ENCODE data around the gene PSIP1.
"Not testable (repeated sequence)": the region's sequence is repeated elsewhere in the genome, so short reads cannot be mapped to it uniquely, and the experiment has no call there.

Gene PSIP1

DNA sequence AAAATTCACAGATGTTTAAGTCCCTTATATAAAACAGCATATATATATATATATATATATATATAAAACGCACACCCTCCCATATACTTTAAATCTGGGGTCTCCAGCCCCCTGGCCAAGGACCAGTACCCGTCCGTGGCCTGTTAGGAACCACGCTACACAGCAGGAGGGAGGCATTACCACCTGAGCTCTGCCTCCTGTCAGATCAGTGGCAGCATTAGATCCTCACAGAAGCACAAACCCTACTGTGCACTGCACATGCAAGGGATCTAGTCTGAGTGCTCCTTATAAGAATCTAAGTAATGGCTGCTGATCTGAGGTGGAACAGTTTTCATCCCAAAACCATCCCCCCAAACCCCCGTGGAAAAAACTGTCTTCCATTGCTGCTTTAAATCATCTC lies 9.0 kb downstream of the PSIP1 start:
- DNase-seq (ENCODE audit: low spot score): no peak

DNA sequence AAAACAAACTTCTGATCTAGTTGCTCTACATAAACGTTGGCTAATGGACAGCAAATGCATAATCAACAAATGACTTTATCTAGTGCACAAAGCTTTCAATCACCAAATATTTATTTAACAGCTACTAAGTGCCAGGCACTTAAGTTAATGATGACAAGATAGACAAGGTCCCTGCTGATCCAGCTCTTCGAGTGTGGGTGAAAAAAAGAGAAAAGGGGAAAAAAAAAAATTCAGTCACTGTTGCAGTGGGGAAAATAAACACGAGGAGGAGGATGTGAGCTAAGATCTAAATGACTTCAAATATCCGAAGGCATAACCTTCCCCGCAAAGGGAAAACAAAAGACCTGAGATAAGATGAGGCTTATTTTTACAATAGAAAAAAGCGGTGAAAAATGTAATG lies 9.6 kb downstream of the PSIP1 start:
- DNase-seq (ENCODE audit: low spot score): no peak

DNA sequence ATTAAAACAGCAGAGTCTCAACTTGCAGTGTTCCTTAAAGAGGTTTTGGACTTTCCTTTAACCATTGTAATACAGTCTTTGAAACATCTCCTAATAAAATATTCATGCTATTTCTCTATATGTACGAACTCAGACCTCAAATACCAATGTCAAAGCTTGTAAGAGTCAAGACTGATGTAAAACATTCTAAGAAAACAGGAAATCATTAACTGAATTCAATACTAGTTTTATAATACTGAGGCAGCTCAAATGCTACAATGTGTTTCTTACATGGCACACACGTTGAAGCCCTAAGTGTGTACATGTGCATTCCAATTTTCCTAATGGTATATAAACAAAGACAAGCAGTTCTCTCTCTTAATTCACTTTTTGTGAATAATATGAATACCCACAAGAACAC lies 11.6 kb downstream of the PSIP1 start:
- no peak for DNase-seq (ENCODE audit: low spot score)

DNA sequence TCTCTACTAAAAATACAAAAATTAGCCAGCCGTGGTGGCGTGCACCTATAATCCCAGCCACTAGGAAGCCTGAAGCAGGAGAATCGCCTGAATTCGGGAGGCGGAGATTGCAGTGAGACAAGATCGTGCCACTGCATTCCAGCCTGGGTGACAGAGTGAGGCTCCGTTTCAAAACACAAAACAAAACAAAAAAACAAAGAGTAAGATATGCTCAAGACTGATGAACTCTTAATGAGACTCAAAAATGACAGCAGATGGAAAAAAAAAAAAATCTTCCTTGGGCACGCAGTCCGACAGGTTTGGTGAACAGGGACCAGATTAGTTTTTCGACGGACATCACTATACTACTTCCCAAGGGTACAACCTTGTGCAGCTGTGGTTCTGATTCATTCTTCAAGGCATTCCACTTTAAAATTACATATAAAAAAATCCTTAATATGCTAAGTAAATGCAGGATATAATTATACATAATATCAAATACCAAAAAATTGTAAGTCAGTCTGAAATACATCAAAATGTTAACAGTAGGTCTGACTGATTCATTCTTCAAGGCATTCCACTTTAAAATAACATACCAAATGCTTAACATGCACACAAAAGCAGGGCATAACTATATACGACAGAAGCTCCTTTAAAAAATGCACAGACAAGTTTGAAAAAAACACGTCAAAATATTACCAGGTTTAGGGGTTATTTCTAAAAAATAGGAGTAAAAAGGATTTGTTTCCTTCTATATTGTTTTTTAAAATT lies 12.3 kb downstream of the PSIP1 start:
- DNase-seq (ENCODE audit: low spot score): no peak

DNA sequence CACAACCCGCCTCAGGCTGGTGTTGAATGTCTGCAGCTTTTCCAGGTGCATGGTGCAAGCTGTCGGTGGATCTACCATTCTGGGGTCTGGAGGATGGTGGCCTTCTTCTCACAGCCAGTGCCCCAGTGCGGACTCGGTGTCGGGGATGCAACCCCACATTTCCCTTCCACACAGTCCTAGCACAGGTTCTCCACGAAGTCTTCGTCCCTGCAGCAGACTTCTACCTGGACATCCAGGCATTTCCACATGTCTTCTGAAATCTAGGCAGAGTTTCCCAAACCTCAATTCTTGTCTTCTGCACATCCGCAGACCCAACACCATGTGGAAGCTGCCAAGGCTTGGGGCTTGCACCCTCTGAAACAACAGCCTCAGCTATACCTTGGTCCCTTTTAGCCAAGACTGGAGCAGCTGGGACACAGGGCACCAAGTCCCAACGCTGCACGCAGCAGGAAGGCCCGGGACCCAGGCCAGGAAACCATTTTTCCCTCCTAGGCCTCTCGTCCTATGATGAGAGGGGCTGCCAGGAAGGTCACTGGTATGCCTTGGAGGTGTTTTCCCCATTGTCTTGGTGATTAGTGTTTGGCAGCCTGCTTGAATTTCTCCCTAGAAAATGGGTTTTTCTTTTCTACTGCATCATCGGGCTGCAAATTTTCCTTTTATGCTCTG lies 18.2 kb downstream of the PSIP1 start:
- no peak for DNase-seq (ENCODE audit: low spot score)

DNA sequence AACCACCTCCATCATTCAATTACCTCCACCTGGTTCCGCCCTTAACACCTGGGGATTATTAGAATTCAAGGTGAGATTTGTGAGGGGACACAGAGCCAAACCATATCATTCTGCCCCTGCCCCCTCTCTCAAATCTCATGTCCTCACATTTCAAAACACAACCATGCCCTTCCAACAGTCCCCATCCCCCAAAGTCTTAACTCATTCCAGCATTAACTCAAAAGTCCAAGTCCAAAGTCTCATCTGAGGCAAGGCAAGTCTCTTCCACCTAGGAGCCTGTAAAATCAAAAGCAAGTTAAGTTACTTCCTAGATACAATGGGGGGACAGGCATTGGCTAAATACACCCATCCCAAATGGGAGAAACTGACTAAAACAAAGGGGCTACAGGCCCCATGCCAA lies 18.8 kb downstream of the PSIP1 start:
- no peak for DNase-seq (ENCODE audit: low spot score)

DNA sequence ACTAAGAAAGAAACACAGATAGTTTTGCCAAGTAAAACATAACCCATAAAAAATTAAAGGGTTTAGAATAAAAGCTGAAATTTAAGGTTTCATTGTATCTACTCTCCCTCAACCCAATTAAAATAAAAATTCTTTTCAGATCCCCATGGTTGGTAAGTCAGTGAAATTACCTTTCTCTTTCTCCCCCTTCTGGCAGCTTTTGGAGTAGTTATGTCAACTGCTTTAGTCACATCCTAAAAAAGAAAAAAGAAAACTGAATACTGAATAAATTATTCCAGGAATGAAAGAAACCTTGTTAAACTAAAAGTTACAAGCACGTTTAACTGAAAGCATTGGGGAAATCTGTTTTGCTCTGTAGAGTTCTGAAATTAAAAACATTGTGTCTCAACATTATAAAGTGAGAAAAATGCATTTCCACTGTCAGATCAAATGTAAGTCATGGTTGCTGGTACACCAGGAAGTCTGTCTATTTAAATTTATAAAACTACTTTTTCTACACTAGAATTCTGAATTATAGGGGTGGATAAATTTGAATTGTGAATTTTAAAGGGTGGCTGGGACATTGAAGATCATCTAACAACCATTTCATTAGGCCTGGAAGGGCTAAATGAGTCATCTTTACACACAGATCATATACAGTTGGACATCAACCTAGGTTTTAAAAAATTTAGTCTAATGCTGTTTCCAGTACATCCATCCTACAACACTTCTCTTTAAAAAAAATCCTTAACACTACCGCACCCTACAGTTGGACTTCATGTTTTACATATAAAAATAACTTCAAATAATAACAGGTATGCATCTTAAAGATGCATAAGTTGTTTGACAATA lies 24.7 kb downstream of the PSIP1 start:
- peak; percentile 20 for DNase-seq (ENCODE audit: low spot score)

DNA sequence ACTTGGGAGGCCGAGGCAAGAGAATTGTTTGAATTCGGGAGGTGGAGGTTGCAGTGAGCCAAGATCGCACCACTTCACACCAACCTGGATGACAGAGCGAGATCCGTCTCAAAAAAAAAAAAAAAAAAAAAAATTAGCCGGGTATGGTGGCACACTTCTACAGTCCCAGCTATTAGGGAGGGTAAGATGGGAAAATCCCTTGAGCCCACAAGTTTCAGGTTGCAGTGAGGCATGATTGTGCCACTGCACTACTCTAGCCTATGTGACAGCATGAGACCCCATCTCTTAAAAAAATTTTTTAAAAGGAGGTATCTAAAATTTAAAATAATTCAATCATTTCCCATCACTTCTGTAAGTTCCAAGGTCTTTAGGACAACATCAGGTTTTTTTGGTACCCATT lies 26.0 kb downstream of the PSIP1 start:
- no peak for DNase-seq (ENCODE audit: low spot score)

DNA sequence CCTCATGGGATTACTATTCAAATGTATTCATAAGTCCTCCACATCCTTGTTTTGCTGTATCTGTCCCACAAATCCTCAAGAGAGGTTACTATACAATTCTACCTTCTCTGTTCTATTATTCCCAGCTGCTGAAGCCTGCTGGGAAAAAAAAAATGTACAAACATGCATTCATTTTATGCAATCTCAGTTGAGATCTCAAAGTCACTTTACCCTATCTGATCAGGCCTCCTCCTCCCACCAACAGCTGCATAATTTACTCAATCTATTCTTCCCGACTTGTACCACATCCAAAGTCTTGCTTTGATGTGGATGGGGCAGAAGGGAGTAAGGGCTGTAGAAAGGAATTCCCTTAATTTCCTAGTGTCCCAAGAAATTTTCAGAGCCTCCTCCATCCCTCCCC lies 28.6 kb downstream of the PSIP1 start:
- no peak for DNase-seq (ENCODE audit: low spot score)

DNA sequence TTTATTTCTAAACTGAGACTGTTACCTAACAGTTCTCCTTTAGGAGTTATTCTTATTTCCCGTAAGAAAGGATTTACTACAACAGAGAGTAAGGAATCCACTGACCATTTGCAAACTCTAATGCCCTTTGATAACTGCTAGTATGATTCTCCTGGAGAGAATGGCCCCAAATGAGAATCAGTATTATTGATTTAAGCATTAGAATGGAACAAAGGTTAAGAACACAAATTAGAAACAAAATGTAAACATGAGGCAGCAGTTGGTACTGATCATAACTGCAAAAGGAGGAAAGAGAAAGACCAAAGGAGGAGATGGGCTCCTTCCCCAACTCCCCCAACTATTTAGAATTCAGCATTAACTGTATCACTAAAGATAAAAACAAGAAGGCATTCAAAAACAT lies 30.7 kb downstream of the PSIP1 start:
- no peak for DNase-seq (ENCODE audit: low spot score)

DNA sequence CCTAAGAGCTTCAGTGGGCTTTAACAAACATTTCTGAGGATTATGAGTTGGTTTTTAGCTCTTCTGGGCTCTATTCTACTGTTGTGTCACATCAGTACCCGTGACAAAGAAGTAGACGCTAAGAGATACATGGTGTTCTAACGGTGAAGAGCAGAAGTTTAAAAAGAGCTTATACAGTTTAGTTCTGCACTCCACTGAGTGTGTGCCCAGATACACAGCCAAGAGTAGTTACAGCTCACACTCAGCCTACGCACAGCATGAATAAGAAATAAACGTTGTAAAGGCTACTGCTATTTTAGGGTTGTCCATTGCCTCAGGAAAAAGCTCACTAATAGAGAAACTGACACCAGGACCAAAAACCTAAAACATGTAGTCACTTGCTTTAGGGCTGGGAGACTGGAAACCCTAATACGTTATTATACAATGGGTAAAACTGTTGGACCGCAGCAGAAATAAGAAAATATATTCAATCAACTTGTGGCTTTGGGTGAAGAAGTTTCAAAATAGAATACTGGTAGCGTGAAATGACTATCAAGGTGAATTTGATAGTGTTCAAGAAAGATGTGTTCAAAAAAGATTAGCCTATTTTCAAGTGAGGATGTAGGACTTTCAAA lies 34.7 kb downstream of the PSIP1 start:
- DNase-seq (ENCODE audit: low spot score): no peak

DNA sequence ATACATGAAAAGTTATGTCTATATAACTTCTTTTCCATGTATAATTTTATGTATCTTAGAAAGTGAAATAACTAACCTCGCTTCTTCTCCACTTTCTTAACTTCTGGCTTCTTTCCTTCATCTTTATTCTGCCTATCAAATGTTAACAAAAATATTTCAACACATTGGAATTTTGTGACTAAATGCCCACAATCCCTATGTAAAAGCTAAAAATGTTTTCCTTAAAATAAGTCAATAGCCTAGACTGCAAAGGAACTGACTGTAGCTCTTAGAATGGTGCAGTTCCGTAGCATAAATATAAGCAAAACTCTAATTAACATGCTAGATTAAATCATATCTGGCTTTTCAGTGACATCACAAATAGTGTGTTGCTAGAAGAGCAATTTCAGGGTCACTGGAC lies 40.9 kb downstream of the PSIP1 start:
- DNase-seq (ENCODE audit: low spot score): no peak

DNA sequence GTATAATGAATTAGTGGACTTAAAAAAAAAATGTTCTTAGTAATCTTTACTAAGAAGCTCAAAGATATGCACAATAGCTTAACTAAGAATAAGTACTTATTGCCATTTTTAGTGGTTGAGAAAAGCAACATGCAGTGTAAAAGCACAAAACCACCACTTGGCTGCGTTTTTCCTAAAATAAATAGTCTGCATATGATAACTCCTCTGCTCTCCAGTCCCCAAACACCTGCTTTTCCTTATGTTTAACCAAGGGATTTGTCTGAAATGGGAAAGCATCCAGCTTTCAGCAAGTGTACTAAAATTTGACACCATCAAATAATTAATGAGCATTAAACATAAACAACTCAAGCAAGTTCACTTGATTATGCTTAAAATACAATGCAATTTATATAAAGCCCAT lies 41.4 kb downstream of the PSIP1 start:
- no peak for DNase-seq (ENCODE audit: low spot score)

DNA sequence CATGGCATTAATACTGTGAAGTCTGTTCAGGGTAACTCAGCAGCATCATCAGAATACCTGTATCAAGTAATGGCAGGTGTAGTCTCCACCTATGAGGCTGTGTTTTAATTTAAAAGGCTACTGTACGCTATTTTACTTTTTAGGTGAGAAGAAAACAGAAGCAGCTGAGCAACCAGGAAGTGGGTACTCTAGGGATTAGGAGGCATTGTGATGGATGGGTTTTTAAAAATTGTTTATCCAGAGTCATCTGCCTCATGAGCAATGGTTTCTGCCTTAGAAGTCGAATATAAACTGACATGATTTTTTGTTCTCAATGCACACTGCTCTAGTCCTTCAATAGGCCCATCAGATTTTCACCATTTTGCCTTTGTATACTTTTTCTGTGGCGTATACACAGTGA lies 42.6 kb downstream of the PSIP1 start:
- no peak for DNase-seq (ENCODE audit: low spot score)

DNA sequence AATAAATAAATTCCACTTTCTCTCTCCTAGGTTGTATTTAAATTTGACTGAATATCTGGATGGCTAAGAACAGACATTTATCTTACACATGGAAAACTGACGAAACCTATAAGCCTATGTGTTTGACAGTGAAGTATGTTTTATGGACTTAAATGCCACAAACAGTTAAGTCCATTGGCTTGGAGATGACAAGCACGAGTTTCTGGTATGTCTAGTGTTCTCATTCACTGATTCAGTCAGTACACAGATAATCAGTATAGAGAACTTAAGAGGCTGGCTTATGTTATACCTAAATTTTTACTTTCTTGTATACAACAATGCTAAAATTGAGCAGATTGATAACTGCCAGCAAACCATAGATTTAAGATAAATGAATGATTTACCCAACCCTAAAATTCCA lies 49.2 kb downstream of the PSIP1 start:
- no peak for DNase-seq (ENCODE audit: low spot score)

DNA sequence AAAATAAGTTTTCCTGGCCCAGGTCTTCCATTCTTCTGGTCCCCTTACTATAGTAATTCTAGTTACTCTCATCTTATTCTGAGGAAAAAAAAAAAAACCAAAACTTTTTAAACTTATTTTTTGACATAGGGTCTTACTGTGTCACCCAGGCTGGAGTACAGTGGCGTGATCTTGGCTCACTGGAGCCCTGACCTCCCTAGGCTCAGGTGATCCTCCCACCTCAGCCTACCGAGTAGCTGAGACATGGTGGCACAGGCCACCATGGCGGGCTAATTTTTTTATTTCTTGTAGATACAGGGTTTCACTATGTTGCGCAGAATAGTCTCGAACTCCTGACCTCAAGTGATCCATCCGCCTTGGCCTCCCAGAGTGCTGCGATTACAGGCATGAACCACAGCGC lies 49.7 kb downstream of the PSIP1 start:
- DNase-seq (ENCODE audit: low spot score): no peak

DNA sequence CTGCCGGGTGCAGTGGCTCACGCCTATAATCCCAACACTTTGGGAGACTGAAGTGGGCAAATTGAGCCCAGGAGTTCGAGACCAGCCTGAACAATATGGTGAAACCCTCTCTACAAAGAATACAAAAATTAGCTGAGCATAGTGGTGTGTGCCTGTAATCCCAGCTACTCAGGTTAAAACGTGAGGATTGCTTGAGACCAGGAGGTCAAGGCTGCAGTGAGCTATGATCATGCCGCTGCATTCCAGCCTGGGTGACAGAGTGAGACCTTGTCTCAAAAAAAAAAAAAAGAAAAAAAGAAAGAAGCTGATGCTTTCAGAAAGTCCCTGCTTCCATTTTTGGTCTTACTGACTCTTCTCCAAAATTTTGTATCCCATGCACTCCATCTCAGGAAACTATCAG lies 56.8 kb downstream of the PSIP1 start:
- DNase-seq (ENCODE audit: low spot score): no peak

DNA sequence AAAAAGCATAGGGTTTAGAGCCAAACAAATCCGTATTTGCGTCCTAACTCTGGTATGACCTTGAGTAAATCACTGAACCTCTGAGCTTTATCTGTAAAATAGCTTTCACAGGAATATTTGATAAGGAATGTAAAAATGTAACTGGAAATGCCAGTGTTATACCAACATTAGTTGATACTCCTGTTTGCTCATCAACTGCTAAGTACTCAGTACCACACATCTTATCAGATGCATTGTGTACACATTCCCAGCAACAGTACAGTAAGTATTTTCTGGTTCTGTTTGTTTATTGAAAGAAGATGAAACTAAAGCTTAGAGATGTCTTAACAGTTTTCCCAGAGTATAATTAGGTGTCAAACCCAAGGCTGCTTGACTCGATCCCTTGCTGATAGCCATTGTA lies 66.6 kb downstream of the PSIP1 start:
- DNase-seq (ENCODE audit: low spot score): no peak

DNA sequence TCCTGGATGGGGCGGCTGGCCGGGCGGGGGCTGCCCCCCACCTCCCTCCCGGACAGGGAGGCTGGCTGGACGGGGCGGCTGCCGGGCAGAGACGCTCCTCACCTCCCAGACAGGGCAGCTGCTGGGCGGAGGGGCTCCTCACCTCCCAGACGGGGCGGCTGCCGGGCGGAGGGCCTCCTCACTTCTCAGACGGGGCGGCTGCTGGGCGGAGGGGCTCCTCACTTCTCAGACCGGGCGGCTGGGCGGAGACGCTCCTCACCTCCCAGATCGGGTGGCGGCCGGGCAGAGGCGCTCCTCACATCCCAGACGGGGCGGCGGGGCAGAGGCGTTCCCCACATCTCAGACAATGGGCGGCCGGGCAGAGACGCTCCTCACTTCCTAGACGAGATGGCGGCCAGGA lies 68.5 kb downstream of the PSIP1 start:
- DNase-seq (ENCODE audit: low spot score): not testable (repeated sequence)

DNA sequence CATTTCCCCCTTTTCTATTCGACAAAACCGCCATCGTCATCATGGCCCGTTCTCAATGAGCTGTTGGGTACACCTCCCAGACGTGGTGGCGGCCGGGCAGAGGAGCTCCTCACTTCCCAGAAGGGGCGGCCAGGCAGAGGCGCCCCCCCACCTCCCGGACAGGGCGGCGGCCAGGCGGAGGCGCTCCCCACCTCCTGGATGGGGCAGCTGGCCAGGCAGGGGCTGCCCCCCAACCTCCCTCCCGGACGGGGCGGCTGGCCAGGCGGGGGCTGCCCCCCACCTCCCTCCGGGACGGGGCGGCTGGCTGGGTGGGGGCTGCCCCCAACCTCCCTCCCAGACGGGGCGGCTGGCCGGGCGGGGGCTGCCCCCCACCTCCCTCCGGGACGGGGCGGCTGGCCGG lies 68.9 kb downstream of the PSIP1 start:
- DNase-seq (ENCODE audit: low spot score): not testable (repeated sequence)

DNA sequence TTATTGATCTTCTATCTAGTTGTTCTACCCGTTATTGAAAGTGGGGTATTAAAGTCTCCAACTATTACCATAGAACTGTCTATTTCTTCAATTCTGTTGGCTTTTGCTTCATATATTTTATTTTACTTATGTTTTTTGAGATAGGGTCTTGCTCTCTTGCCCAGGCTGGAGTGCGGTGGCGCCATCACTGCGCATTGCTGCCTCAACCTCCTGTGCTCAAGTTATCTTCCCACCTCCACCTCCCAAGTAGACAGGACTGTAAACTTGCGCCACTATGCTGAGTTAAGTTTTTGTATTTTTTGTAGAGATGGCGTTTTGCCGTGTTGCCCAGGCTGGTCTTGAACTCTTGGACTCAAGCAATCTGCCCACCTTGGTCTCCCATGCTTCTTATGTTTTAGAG lies 71.9 kb downstream of the PSIP1 start:
- DNase-seq (ENCODE audit: low spot score): no peak

DNA sequence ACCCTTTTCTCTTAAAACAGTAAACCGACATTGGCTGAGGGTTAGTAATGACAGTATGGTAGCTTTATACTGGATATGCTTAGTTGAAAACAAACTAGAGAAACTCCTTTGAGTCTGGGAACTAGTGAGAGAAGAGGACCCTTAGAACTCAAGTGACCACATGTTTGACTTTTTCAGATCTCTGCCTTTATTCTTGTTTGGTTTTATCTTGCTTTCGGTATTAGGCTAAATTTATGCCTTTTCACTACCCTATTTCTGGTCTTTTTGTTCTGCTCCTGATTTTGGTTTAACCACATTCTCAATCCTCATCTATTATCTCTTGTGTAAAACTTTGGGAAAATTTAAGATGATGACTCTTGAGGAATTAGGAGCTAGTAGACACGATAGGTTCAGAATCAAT lies 77.1 kb downstream of the PSIP1 start:
- no peak for DNase-seq (ENCODE audit: low spot score)

DNA sequence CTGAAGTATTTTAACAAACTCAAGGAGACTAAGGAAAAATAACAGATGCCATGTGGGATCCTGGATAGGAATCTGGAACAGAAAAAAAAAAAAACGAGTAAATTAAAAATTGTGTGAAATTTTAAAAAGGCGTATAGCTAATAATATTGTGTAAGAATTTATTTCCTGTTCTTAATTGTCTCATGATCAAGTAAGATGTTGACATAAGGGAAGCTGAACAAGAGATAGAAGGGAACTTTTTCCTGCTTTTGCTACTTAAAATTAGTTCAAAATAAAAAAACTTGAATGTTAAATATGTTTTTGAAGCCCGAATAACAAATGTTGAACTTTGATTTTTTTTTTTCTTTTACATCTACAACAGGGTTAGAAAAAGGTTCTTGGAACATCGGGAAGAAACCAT lies 77.6 kb downstream of the PSIP1 start:
- DNase-seq (ENCODE audit: low spot score): no peak

Measured in COLO829 (cell line).